HepG2 (cell line): ENCODE measurements around the gene COMMD10.

ENCODE experiments used
- ATF7 ChIP-seq, 2 experiments: fragments of 450-650 bp in 1 of 2; sonication (generic) in 1 of 2; formaldehyde crosslinking in 1 of 2; IDR thresholded peaks; 2 replicates each; pipeline versions ENCODE4 v1.4.0 to v1.6.1; 2016 to 2020; ENCODE audit warnings: antibody characterized with exemption in 1 of 2, mild to moderate bottlenecking in 1 of 2, missing genetic modification reagents in 1 of 2
- CTCF ChIP-seq: sonication (generic); formaldehyde crosslinking; IDR thresholded peaks from 2 replicates; pipeline ENCODE4 v1.5.0; 2020; ENCODE audit warnings: mild to moderate bottlenecking, missing genetic modification reagents, moderate library complexity
- EZH2 ChIP-seq: conservative IDR thresholded peaks from 2 replicates; pipeline ENCODE4 v1.6.1; 2012; ENCODE audit warnings: mild to moderate bottlenecking, low read depth, low read length, moderate library complexity
- FOXO4 ChIP-seq: sonication (generic); formaldehyde crosslinking; conservative IDR thresholded peaks from 2 replicates; pipeline ENCODE4 v1.8.1; 2023; ENCODE audit warnings: missing genetic modification reagents
- HBP1 ChIP-seq: IDR thresholded peaks from 2 replicates; pipeline ENCODE4 v1.6.1; 2016; ENCODE audit warnings: low read depth, control low read depth
- SMARCE1 ChIP-seq: fragments of 450-650 bp; IDR thresholded peaks from 2 replicates; pipeline ENCODE4 v1.6.1; 2017; ENCODE audit warnings: borderline replicate concordance
- U2AF1 ChIP-seq: fragments of 200-400 bp; formaldehyde crosslinking; optimal IDR thresholded peaks from 2 replicates; pipeline ENCODE3; 2017; ENCODE audit warnings: mild to moderate bottlenecking, low read depth, low read length
- ZBTB1 ChIP-seq: sonication (generic); formaldehyde crosslinking; IDR thresholded peaks from 2 replicates; pipeline ENCODE4 v1.4.0; 2020; ENCODE audit warnings: missing genetic modification reagents, borderline replicate concordance
- ZNF121 ChIP-seq: sonication (generic); formaldehyde crosslinking; IDR thresholded peaks from 2 replicates; pipeline ENCODE4 v1.5.0; 2020; ENCODE audit warnings: mild to moderate bottlenecking, missing genetic modification reagents
- ZNF619 ChIP-seq: sonication (generic); formaldehyde crosslinking; IDR thresholded peaks from 2 replicates; pipeline ENCODE4 v1.4.0; 2020; ENCODE audit warnings: mild to moderate bottlenecking, missing genetic modification reagents
- ZNF780A ChIP-seq: sonication (generic); formaldehyde crosslinking; IDR thresholded peaks from 2 replicates; pipeline ENCODE4 v1.8.0; 2022; ENCODE audit warnings: mild to moderate bottlenecking, missing genetic modification reagents, moderate library complexity
- TF ChIP-seq, protein P1 (sequence below): sonication (generic); formaldehyde crosslinking; IDR thresholded peaks from 2 replicates; pipeline ENCODE4 v1.4.0; 2020; ENCODE audit warnings: missing genetic modification reagents, mild to moderate bottlenecking, borderline replicate concordance

GRCh38 chr5:116135344-116135743 lies 50.5 kb downstream of the COMMD10 start:
- no peak for TF ChIP-seq EZH2
- no peak for TF ChIP-seq ZNF121 (CRISPR knock-in tag)
- TF ChIP-seq, protein P1, sequence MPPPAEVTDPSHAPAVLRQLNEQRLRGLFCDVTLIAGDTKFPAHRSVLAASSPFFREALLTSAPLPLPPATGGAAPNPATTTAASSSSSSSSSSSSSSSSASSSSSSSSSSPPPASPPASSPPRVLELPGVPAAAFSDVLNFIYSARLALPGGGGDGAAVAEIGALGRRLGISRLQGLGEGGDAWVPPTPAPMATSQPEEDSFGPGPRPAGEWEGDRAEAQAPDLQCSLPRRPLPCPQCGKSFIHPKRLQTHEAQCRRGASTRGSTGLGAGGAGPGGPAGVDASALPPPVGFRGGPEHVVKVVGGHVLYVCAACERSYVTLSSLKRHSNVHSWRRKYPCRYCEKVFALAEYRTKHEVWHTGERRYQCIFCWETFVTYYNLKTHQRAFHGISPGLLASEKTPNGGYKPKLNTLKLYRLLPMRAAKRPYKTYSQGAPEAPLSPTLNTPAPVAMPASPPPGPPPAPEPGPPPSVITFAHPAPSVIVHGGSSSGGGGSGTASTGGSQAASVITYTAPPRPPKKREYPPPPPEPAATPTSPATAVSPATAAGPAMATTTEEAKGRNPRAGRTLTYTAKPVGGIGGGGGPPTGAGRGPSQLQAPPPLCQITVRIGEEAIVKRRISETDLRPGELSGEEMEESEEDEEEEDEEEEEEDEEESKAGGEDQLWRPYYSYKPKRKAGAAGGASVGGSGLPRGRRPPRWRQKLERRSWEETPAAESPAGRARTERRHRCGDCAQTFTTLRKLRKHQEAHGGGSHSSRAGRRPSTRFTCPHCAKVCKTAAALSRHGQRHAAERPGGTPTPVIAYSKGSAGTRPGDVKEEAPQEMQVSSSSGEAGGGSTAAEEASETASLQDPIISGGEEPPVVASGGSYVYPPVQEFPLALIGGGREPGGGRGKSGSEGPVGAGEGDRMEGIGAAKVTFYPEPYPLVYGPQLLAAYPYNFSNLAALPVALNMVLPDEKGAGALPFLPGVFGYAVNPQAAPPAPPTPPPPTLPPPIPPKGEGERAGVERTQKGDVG (CRISPR knock-in tag), result no peak
- no peak for TF ChIP-seq ZBTB1
- TF ChIP-seq CTCF (CRISPR knock-in tag), result no peak
- TF ChIP-seq ZNF619, result no peak
- TF ChIP-seq ATF7 (IDR thresholded peaks at IDR 0.05), result no peak
- TF ChIP-seq ATF7 (CRISPR knock-in tag; IDR thresholded peaks at IDR 0.05), result no peak
- TF ChIP-seq HBP1 (CRISPR knock-in tag), result no peak
- no peak for TF ChIP-seq FOXO4 (CRISPR knock-in tag)
- TF ChIP-seq SMARCE1, result no peak
- TF ChIP-seq U2AF1, result no peak
- no peak for TF ChIP-seq ZNF780A (CRISPR knock-in tag)
